GM18526 (cell line): ENCODE measurements around the gene ARHGEF17.

Experiments used
- POLR2A ChIP-seq: IDR thresholded peaks from 3 replicates; pipeline ENCODE4 v1.6.1; 2011; ENCODE audit not compliant: insufficient read length; ENCODE audit errors: extremely low read depth

The ARHGEF17 gene

GRCh38 chr11:73415854-73416615 is 108.0 kb downstream of the ARHGEF17 start:
- no peak for TF ChIP-seq POLR2A

- TF ChIP-seq POLR2A, result no peak
Observed at GRCh38 chr11:73416786-73417185, 108.7 kb downstream of the ARHGEF17 start.
